Parathyroid adenoma (tissue), 2 donors: ENCODE results near the gene LEFTY2.

Source experiments
- H2AFZ ChIP-seq: fragments of 300-600 bp; sonication (generic); one replicate; pipeline ENCODE4 v1.7.0; 2017; ENCODE audit warnings: antibody characterized with exemption, mild to moderate bottlenecking
- H3K27ac ChIP-seq: fragments of 300-600 bp; sonication (generic); one replicate; pipeline ENCODE4 v1.7.0; 2017
- H3K27me3 ChIP-seq: fragments of 300-600 bp; sonication (generic); one replicate; pipeline ENCODE4 v1.7.0; 2017; ENCODE audit warnings: low read length; ENCODE audit not compliant: control insufficient read depth, insufficient read depth
- H3K36me3 ChIP-seq: fragments of 300-600 bp; sonication (generic); one replicate; pipeline ENCODE4 v1.7.0; 2017; ENCODE audit warnings: low read length; ENCODE audit not compliant: control insufficient read depth, insufficient read depth
- H3K4me1 ChIP-seq: fragments of 300-600 bp; sonication (generic); one replicate; pipeline ENCODE4 v1.7.0; 2017; ENCODE audit warnings: control low read depth
- H3K4me2 ChIP-seq: fragments of 300-600 bp; sonication (generic); one replicate; pipeline ENCODE4 v1.7.0; 2017; ENCODE audit warnings: low read length
- H3K4me3 ChIP-seq: fragments of 300-600 bp; sonication (generic); one replicate; pipeline ENCODE4 v1.7.0; 2017; ENCODE audit warnings: low read depth, low read length
- H3K79me2 ChIP-seq: fragments of 300-600 bp; sonication (generic); one replicate; pipeline ENCODE4 v1.7.0; 2017; ENCODE audit warnings: control low read depth
- H3K9ac ChIP-seq: fragments of 300-600 bp; sonication (generic); one replicate; pipeline ENCODE4 v1.7.0; 2017; ENCODE audit warnings: mild to moderate bottlenecking
- H3K9me3 ChIP-seq: fragments of 300-600 bp; sonication (generic); one replicate; pipeline ENCODE4 v1.7.0; 2017; ENCODE audit warnings: low read length; ENCODE audit not compliant: control insufficient read depth
- TF ChIP-seq, protein P1 (sequence below): fragments of 300-600 bp; sonication (generic); IDR thresholded peaks from one replicate; pipeline ENCODE4 v1.7.0; 2017; ENCODE audit warnings: antibody characterized with exemption, mild to moderate bottlenecking
- donor health status: primary hyperparathyroidism.

Gene LEFTY2

DNA sequence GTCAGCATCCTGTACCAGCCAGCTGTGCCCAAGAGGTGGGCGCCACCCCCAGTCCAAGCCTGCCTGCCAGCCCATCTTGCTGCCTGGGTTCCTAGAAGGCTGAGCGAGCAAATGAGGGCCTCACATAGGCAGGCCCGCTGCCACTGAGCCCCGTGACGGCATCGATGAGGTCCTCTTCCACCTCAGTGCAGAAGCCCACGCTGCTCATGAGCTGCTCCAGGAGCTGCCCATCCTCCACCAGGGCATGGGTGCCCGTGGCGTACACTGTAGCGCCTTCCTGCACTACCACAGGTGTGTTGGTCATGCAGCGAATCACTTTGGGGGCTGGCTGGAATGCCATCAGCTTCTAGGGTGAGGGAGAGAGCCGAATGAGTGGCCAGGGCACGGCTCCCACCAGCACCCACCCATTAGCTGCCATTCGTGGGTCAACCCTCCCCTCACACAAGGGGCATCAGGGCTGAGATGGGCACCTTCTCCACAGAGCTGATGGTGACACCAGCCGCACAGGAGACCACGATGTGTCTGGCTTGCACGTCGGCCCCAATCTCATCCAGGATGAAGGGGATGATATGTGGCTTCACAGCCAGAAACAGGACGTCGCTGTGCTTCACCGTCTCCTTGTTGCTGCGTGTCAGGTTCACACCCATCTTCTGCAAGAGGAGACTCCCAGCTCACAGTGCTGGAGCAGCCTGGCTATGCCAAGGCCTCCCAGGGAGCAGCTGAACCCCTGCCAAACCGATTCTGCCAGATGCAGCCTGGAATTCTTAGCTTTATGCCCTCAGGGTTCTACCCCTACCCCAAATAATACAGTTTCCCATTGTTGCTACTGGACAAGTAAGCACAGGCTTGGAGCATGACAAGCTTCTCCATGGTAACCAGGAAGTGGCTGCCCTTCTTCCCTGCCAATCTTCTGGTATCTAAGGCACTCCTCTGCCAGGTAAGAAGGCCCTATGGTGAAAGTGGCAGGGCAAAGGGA lies 19.0 kb downstream of the LEFTY2 start:
- H3K4me3 ChIP-seq = no peak overlapping the region
- no peaks in the 10 kb centered on the region for H3K27me3 ChIP-seq
- no peaks in the 10 kb centered on the region for H3K4me1 ChIP-seq
- no peak overlapping the region for H3K4me2 ChIP-seq
- no peak overlapping the region for H2AFZ ChIP-seq
- no peak overlapping the region for H3K9ac ChIP-seq
- no peaks in the 10 kb centered on the region for H3K36me3 ChIP-seq
- H3K79me2 ChIP-seq = no peaks in the 10 kb centered on the region
- no peaks in the 10 kb centered on the region for H3K9me3 ChIP-seq
- no peak overlapping the region for H3K27ac ChIP-seq
- TF ChIP-seq, protein P1, sequence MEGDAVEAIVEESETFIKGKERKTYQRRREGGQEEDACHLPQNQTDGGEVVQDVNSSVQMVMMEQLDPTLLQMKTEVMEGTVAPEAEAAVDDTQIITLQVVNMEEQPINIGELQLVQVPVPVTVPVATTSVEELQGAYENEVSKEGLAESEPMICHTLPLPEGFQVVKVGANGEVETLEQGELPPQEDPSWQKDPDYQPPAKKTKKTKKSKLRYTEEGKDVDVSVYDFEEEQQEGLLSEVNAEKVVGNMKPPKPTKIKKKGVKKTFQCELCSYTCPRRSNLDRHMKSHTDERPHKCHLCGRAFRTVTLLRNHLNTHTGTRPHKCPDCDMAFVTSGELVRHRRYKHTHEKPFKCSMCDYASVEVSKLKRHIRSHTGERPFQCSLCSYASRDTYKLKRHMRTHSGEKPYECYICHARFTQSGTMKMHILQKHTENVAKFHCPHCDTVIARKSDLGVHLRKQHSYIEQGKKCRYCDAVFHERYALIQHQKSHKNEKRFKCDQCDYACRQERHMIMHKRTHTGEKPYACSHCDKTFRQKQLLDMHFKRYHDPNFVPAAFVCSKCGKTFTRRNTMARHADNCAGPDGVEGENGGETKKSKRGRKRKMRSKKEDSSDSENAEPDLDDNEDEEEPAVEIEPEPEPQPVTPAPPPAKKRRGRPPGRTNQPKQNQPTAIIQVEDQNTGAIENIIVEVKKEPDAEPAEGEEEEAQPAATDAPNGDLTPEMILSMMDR = no peak

GRCh38 chr1:225919906-225920305 lies 21.1 kb downstream of the LEFTY2 start:
- Histone ChIP-seq H3K4me2 (no peak overlapping the region), H2AFZ (no peak overlapping the region), H3K4me1 (no peaks in the 10 kb centered on the region), H3K27me3 (no peaks in the 10 kb centered on the region), H3K9ac (no peak overlapping the region), H3K27ac (no peak overlapping the region), H3K36me3 (no peaks in the 10 kb centered on the region), H3K9me3 (no peaks in the 10 kb centered on the region), H3K79me2 (no peaks in the 10 kb centered on the region), H3K4me3 (no peak overlapping the region)
- TF ChIP-seq, protein P1 = no peak

- no peak overlapping the region for H3K9ac ChIP-seq
- no peak overlapping the region for H3K27ac ChIP-seq
- no peak overlapping the region for H2AFZ ChIP-seq
- no peaks in the 10 kb centered on the region for H3K9me3 ChIP-seq
- no peaks in the 10 kb centered on the region for H3K27me3 ChIP-seq
- no peak overlapping the region for H3K4me2 ChIP-seq
- no peak overlapping the region for H3K4me3 ChIP-seq
- no peaks in the 10 kb centered on the region for H3K36me3 ChIP-seq
- TF ChIP-seq, protein P1 = no peak
- H3K79me2 ChIP-seq = no peaks in the 10 kb centered on the region
- H3K4me1 ChIP-seq = no peaks in the 10 kb centered on the region
These were observed 22.7 kb downstream of the LEFTY2 start for GRCh38 chr1:225918280-225918679.

- Histone ChIP-seq H3K36me3 (no peaks in the 10 kb centered on the region), H3K79me2 (no peaks in the 10 kb centered on the region), H3K27me3 (no peaks in the 10 kb centered on the region), H3K27ac (no peak overlapping the region), H3K4me3 (no peak overlapping the region), H2AFZ (no peak overlapping the region), H3K9me3 (no peaks in the 10 kb centered on the region), H3K4me2 (no peak overlapping the region), H3K9ac (no peak overlapping the region), H3K4me1 (no peaks in the 10 kb centered on the region)
- TF ChIP-seq, protein P1 = no peak
These were observed 23.5 kb downstream of the LEFTY2 start for GRCh38 chr1:225917536-225917935.
